NCI-H82 treated with DMSO at 0.1 percent for 48 hours (cell line): ENCODE measurements around the gene CHD2.
"Not testable (repeated sequence)": the region's sequence is repeated elsewhere in the genome, so short reads cannot be mapped to it uniquely, and the experiment has no call there.

Source experiments
- DNase-seq: peaks from one replicate; lab custom pipeline; 2025; ENCODE audit not compliant: unreplicated experiment; lab: John Stamatoyannopoulos, UW

The CHD2 gene

DNA sequence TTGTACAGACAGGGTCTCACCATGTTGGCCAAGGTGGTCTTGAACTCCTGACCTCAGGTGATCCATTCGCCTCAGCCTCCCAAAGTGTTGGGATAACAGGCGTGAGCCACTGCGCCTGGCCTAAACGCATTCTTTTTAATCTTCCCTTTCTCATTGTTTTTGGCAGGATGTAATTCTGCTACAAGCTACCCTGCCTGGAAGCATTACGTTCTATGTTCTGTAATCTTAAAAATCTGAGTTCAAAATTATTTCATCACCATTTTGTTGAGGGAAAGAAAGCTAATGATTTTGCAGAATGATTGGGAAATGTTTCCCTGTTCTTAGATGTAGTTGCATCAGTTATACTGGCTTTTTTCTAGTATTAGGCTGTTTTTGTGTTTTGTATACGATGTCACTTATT, 117.4 kb downstream of the CHD2 start:
- DNase-seq: no peak

DNA sequence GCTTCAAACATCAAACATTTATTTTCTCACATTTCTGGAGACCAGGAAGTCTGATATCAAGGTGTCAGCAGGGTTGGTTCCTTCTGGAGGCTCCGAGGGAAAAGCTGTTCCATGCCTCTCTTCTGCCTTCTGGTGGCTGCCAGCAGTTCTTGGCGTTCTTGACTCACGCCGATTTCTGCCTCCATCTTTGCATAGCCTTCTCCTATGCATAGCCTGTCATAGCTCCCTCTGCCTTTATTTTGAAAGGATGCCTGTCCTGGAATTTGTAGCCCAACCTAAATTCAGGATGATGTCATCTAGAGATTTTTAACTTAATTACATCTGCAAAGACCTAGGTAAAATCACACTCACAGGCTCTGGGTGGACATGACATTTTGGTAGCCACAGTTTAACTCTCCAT, 118.5 kb downstream of the CHD2 start:
- no peak for DNase-seq

DNA sequence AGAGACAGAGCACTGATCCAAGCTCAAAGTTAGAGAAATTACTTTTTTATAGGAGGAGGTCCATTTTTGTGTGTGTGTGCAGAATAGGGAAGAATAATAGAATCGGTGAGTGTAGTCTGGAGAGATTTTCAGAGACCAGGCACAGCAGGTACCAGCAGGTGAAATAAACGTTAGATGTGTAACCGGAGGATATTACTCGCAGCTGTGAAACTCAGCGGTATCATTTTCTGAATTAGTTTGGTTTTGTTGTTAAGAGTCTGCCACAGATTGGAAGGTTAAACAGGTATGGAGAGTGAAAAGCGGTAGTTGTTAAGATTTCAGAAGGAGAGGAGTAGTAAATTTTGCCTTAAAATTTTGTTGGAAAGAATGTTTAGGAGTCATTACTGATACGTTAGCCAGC, 119.0 kb downstream of the CHD2 start:
- no peak for DNase-seq

DNA sequence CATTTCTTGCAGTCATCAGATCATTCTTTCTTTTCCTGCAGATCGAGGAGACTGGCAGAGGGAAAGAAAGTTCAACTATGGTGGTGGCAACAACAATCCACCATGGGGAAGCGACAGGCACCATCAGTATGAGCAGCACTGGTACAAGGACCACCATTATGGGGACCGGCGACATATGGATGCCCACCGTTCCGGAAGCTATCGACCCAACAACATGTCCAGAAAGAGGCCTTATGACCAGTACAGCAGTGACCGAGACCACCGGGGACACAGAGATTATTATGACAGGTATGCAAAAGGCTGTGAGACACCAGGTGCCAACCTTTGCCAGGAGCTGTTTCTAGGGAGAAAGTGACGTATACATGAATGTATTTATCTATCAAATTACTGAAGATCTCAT, 119.8 kb downstream of the CHD2 start:
- no peak for DNase-seq

DNA sequence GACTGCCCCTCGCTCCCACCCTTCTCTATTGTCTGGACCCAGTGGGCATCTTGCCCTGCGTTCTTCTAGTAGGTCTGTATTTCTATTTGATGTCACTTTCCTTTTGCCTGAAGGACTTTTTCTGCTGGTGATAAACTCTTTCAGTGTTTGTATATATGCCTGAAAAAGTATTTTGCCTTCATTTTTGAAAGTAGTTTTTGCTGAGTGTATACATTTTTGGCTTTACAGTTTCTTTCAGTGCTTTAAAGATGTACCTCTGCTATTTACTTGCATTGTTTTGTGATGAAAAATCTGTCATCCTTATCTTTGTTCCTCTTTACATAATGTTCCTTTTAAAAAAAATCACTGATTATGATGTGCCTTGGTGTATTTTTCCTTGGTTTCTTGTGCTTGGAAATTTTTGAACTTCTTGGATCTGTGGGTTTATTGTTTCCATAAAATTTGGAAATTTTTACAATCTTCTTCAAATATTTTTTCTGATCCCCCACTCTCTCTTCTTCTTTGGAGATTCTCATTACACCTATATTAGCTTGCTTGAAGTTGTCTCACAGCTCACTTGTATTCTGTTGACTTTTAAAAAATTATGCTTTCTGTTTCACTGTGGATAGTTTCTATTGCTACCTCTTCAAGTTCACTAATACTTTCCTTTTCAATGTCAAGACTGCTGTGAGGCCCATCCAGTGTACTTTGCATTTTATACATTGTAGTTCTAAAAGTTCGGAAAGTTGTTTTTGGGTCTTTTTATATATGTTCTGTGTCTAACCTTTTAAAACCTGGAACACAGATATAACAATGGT, 121.0 kb downstream of the CHD2 start:
- DNase-seq: no peak

DNA sequence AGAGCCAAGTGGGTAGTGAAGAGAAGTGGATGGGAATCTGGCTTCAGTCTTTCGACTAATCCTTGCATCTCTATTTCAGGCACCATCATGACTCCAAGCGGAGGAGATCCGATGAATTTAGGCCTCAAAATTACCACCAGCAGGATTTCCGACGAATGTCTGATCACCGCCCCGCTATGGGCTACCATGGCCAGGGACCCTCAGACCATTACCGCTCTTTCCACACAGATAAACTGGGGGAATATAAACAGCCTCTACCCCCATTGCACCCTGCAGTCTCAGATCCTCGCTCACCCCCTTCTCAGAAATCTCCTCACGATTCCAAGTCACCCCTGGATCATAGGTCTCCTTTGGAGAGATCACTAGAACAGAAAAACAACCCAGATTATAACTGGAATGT, 124.2 kb downstream of the CHD2 start:
- no peak for DNase-seq

DNA sequence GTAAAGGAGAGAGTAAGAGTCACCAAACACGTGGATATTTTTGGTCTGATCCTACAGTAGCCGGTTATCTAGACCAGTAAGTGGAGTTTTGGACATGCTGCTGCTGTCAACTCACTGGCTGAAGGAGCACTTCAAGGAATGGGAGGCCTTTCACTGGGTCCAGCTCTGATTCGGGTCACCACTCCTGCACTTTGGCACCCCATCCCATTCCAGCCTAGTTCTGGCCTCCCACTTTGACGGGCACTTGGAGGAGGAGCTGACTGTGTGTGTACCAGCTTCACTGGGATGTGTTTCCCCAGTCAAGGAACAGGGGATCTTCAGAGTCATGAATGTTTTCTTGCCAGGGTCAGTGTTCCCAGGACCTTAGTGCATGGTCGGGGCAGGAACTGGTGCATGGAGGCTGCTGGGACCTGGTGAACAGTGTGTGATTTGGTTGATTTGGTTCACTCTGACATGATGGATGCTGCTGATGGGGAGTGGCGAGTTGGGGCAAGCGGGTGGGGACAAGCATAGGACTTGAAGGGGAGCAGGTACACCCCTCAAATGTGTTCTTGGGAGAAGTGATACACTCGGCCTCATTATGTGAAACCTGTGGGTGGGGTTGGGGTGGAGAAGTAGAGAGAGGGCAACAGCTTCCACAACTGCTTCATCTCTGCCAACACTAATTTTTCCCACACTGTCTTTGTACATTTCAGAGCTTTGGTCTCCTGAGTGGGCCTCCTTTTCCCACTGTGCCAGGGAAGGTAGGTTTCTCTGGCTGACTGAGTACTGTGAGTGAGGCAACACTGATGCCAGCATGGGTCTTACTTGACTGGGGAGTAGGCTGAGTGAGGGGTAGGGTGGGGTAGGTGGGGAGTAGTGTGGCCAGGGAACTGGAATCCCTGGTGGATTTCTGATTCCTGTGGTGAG, 124.8 kb downstream of the CHD2 start:
- no peak for DNase-seq

DNA sequence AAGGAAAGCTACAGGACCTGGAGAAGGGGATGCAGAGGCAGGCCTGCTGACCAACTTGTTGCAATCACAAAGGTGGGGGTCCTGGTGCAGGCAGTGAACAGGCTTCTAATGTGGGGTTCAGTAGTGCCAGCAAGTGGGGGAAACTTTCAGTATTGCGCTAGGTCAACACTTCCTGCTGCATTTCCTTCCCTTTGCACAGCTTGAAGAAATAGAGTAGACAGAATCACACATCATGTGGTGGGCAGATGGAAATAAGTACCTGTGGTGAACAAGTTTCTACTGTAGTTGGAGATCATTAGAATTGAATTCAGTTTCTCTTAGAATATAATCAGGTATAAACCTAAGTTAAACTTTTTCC, 125.5 kb downstream of the CHD2 start:
- no peak for DNase-seq

DNA sequence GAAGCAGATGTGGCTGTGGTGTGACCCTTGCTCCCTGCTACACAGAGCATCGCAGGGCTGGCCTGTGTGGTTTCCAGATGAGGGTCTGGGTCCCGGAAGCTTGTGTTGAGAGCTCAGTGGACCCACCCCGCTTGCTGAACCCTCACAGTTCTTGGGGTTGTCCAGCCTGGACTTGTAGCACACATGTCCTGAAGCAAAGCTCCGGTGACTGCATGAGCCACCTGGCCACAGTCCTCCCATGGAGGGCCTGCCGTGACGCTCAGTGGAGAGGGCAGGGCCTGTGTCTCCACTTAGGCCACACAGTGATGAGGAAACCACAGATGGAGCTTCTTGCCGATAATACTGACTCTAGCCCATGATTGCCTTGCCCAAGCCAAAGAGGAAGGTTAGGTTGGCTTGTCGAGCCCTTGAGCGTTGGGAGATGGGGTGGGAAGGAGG, 126.3 kb downstream of the CHD2 start:
- DNase-seq: no peak

DNA sequence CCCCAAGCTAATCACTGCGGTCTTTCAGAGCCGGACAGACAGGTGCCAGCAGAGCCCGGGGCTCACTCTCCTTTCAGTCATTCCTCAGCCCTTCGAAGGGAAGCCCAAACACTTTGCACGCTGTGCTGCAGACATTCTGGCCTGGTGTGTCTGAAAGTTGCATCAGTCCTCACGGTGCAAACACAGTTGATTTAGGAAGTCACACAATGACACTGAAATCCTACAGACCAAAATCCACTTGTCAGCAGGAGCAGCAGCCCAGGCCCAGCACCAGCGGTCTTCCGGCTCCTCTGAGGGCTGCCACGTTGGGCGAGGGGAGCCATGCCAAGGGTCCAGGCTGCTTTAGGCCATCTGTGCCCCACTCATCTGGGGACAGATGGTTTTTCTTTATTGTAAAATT, 127.3 kb downstream of the CHD2 start:
- DNase-seq: no peak

DNA sequence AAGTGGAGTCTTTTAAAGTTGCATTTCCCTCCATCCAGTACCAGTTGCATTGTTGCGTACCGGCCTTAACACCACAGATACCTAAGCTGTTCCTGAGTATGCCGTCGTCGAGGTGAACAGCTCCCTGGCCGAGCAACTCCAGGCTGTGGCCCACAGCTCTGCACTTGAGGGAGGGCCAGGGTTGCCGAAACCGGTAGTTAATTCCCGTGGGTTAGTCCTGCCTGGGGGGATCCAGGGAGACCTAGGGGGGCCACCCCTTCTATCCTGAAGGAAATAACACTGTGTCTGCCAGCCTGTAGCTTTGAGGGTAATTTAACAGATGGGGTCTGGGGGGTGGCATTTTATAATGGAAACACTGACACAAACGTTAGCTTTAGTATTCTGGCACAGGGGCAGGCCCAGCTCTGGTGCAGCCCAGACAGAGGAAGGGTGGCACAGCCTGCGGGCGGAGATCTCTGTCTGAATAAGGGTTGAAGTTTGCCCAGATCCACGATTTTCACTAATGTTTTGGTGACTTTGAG, 128.0 kb downstream of the CHD2 start:
- no peak for DNase-seq

DNA sequence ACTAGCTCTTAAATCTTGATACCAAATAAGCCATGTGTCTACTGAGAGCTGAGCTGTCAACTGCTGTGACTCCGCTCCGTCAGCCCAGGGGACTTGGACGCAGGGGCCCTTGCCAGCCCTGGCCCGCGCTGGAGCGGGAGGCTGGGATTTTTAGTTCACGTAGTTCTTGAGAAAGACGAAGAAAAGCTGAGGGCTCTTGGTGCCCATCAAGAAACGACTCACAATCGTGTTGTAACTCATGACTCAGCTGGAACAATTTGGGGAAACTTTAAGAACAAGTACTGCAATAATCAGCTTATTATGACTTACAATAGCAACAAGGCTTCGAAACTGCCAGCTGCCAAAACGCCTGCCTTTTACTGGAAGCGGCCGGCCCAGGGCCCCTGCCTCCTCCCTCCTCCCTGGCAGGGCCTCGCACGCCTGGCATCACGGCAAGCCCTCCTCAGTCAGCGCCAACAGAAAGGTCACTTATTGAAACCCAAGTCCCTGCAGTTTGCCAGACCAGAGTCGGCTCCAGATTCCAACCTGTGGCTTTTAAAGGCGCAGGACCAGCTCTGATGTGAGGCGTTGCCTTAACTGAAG, 128.6 kb downstream of the CHD2 start:
- no peak for DNase-seq

DNA sequence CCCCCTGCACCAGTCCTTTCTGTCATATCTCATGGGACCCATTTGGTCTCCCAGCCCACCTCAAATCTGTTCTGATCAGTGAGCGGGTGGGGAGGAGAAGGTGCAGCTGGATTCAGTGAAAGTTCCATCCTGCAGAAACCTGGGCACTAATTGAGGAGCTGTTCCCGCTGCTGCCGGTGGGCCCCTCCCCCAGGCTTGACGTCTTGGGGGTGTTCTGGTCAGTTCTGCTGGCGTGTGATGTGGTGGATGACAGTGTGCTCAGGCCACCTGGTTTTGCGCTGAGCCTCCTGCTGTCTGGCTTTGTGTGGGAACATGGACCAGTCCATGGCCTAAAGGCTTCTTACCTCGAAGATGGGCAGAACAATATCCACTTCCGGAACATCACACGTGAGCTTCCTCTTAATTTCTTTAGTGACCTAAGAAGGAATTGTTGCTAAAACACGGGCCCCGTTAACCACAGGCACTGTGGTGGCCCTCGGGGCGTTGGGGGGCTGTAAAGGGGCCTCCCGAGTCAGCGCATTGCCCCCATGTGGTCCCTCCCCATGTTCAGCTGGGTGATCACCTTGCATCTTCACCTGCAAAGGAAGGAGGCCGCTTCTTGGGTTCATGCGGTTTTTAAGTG, 129.2 kb downstream of the CHD2 start:
- no peak for DNase-seq

DNA sequence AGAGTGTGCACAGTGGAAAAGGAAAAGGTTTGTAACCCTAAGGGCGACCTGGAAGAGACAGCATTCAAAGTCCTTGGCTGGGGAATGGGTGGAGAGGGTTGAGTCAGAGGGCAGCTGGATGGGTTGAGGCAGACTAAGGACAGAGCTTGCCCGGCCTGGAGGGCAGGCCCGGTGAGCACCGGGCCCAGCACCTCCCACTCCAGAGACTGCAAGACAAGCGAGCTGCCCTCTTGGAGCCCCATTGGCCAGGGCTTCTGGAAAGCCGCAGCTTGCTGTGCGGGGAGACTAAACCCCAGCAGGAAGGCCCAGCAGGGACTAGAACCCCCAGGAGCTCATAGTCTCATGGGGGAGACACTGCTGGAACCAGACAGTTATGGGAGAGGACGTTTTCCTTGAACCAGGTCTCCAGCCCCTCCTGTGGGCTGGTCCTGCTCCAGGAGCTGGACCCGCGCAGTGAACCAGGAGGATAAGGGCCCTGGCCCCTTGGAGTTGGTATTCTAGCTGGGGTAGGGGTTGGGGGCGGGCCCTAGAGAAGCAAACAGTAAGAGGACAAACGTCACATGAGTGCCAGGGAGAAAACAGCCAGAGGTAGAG, 129.8 kb downstream of the CHD2 start:
- no peak for DNase-seq

DNA sequence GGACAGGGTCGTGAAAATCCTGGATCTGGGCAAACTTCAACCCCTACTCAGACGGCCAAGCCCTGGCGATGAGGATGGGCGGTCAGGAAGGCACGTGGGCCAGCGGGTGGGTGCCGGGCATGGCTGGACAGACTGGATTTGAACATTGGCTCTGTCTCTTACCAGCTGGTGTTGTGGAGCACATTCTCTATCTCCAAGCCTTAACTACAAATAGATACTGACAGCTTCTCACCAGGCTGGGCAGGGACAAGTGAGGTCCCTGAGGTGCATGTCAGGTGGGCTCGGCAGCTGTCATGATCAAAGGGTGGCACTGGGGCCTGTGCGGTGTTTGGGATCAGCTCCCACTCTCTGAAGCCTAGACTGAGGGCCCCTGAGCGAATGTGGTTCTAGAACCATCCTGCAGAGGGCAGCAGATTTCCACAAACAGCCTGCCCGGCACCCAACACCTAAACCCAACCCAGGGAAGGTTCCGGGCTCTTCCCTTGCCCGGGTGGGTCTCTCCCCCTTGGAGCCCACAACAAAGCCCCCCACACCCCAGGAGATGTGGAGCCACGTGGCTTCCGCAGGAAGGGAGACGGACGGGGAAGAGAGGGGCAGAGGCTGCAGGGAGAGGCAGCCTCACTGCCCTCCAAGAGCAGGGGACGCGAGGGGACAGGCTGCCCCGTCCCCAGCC, 130.4 kb downstream of the CHD2 start:
- no peak for DNase-seq

DNA sequence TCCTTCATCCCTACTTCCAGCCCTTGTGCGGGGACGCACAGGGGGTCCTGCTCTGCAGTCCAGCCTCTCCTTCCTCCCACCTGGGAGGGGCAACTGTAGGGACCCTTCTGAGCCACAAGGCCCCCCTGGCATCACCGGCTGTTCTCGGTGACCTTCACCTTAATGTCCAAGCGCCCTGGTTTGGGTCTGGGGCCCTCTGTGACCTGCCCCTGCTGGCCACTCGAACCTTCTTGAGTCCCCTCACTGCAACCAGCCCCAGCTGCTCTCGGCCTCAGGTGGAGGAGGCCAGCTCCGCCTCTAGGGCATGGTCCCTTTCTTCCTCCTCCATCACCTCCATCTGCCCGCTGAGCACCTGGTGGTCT, 131.0 kb downstream of the CHD2 start:
- DNase-seq: no peak

DNA sequence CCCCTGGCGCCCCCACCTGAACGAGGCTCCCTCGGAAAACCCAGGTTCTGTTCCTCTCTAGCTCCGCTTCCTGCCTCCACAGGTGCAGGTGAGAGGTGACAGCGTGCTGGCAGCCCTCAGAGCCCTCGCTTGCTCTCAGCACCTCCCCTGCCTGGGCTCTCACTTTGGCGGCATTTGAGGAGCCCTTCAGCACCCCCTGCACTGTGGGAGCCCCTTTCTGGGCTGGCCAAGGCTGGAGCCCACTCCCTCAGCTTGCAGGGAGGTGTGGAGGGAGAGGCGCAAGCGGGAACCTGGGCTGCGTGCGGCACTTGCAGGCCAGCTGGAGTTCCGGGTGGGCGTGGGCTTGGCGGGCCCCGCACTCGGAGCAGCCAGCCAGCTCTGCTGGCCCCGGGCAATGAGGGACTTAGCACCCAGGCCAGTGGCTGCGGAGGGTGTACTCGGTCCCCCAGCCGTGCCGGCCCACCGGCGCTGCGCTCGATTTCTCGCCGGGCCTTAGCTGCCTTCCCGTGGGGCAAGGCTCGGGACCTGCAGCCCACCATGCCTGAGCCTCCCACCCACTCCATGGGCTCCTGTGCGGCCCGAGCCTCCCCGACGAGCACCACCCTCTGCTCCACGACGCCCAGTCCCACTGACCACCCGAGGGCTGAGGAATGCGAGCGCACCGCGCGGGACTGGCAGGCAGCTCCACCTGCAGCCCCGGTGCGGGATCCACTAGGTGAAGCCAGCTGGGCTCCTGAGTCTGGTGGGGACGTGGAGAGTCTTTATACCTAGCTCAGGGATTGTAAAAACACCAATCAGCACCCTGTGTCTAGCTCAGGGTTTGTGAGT, 131.6 kb downstream of the CHD2 start:
- DNase-seq: not testable (repeated sequence)

DNA sequence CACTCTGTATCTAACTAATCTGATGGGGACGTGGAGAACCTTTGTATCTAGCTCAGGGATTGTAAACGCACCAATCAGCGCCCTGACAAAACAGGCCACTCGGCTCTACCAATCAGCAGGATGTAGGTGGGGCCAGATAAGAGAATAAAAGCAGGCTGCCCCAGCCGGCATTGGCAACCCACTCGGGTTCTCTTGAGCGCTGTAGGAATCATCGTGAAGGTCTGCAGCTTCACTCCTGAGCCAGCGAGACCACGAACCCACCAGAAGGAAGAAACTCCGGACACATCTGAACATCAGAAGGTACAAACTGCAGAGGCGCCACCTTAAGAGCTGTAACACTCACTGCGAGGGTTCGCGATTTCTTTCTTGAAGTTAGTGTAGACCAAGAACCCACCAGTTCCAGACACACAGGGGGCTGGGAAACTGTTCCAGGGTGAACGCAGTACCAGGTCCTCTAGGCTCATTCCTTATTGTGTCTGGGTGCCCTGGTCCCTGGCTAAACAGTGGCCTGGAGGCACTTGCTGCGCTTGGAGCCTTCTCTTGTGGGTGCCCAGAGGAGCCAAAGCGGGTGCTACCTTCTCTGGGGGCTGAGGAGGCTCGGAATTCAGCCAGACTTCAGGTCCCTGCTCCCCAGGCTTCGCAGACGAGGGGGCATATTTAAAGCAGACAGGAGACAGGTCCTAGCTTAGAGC, 132.5 kb downstream of the CHD2 start:
- DNase-seq: not testable (repeated sequence)
